Prostate gland (tissue), 2 donors: ENCODE measurements around the gene CTNNAL1.

Source experiments
- POLR2A ChIP-seq: fragments of 450-650 bp; IDR thresholded peaks from one replicate; pipeline ENCODE4 v1.6.1; 2016; ENCODE audit warnings: antibody characterized with exemption, mild to moderate bottlenecking
- TF ChIP-seq, protein P1 (sequence below), 4 experiments: fragments of 200-600 bp in 2 of 4; fragments of 450-650 bp in 2 of 4; sonication (generic) in 2 of 4; IDR thresholded peaks; 1 replicate in 3 of 4; 2 replicates in 1 of 4; pipeline ENCODE4 v1.5.1; 2016 to 2019; ENCODE audit warnings: antibody characterized with exemption in 4 of 4, mild to moderate bottlenecking in 2 of 4, moderate library complexity in 2 of 4

DNA sequence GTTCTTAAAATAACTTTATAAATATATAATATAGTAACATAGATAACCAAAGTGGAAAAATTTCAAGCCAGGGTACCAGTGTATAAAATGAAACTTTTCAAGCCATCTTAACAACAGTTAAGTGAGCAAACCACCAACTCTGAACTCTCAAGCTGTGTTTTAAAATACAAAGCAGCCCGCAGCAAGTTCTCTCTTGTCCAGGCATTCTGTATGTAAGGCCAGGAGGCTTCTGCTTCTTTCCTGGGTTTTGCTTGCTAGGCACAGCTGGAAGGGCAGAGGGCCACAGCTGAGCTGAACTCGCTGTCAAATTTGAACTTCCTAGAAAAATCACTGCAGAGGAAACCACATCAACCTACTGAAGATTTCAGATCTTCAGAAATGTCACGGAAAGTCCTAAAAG lies 6.8 kb upstream of the CTNNAL1 start:
- TF ChIP-seq, protein P1, sequence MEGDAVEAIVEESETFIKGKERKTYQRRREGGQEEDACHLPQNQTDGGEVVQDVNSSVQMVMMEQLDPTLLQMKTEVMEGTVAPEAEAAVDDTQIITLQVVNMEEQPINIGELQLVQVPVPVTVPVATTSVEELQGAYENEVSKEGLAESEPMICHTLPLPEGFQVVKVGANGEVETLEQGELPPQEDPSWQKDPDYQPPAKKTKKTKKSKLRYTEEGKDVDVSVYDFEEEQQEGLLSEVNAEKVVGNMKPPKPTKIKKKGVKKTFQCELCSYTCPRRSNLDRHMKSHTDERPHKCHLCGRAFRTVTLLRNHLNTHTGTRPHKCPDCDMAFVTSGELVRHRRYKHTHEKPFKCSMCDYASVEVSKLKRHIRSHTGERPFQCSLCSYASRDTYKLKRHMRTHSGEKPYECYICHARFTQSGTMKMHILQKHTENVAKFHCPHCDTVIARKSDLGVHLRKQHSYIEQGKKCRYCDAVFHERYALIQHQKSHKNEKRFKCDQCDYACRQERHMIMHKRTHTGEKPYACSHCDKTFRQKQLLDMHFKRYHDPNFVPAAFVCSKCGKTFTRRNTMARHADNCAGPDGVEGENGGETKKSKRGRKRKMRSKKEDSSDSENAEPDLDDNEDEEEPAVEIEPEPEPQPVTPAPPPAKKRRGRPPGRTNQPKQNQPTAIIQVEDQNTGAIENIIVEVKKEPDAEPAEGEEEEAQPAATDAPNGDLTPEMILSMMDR (IDR thresholded peaks at IDR 0.05) = no peak
- TF ChIP-seq POLR2A = no peak
